Endothelial cell of umbilical vein (primary cell): ENCODE measurements around the gene KCTD7. TPM values are rescaled to one million over a fixed set of nuclear protein-coding genes. Genes with fewer than 3 reads are reported as not detected.
"Not testable (repeated sequence)": the region's sequence is repeated elsewhere in the genome, so short reads cannot be mapped to it uniquely, and the experiment has no call there.

Experiments
- BruUV-seq: library from RNA; stranded (reverse); fragments of 400-500 nt; replicated peaks from 2 replicates; lab custom pipeline; 2021; lab: Mats Ljungman, UMichigan
- CTCF ChIA-PET: fragments of 300-600, 350-600 bp; sonication (Branson Sonifier 250); formaldehyde crosslinking; loops from one replicate; lab custom pipeline; 2021; ENCODE audit warnings: antibody characterized with exemption, inconsistent platforms; lab: Charles Lee
- POLR2A ChIA-PET: fragments of 300-600, 350-600 bp; sonication (Branson Sonifier 250); formaldehyde crosslinking; loops from one replicate; lab custom pipeline; 2021; ENCODE audit warnings: antibody characterized with exemption, inconsistent platforms; lab: Charles Lee
- DNase-seq: peaks from one replicate; pipeline ENCODE4 v3.0.0-alpha.2; 2011; ENCODE audit warnings: low read depth, low spot score
- FAIRE-seq: peaks from 2 replicates; lab custom pipeline; 2011; peaks lifted over from hg19 to GRCh38; lab: Jason Lieb, UNC
- H2AFZ ChIP-seq: 2 replicates; pipeline ENCODE4 v1.6.0; 2012; ENCODE audit warnings: low read depth, low read length, control low read depth, inconsistent platforms
- H3K27ac ChIP-seq: 2 replicates; pipeline ENCODE4 v1.5.1; 2011; ENCODE audit warnings: low read depth, mild to moderate bottlenecking, control low read depth, low read length, moderate library complexity; ENCODE audit not compliant: insufficient read depth
- H3K27me3 ChIP-seq, 2 experiments: 2 replicates each; pipeline versions ENCODE4 v1.6.0 to v1.6.1; 2011; ENCODE audit warnings: low read length in 2 of 2, mixed read lengths in 1 of 2; ENCODE audit not compliant: control insufficient read depth in 2 of 2, insufficient read depth in 2 of 2
- H3K36me3 ChIP-seq, 2 experiments: 2 replicates in 1 of 2; 3 replicates in 1 of 2; pipeline ENCODE4 v1.5.1; 2011; ENCODE audit warnings: low read length in 2 of 2, mild to moderate bottlenecking in 1 of 2, moderate library complexity in 1 of 2; ENCODE audit not compliant: control insufficient read depth in 2 of 2, insufficient read depth in 2 of 2; ENCODE audit errors: extremely low read depth in 1 of 2
- H3K4me1 ChIP-seq: 3 replicates; pipeline ENCODE4 v1.5.1; 2011; ENCODE audit warnings: mild to moderate bottlenecking, low read length; ENCODE audit not compliant: control insufficient read depth, insufficient read depth; ENCODE audit errors: extremely low read depth
- H3K4me2 ChIP-seq: 2 replicates; pipeline ENCODE4 v1.6.1; 2011; ENCODE audit warnings: low read length, control low read depth, mixed read lengths; ENCODE audit not compliant: insufficient read depth
- H3K4me3 ChIP-seq, 3 experiments: fragments of 200-600 bp in 1 of 3; sonication (generic), shearing (Covaris generic) in 1 of 3; replicated peaks in 1 of 3; 2 replicates each; pipeline ENCODE4 v1.5.1; 2011 to 2016; ENCODE audit warnings: control low read depth in 3 of 3, low read length in 3 of 3, mild to moderate bottlenecking in 2 of 3, inconsistent platforms in 1 of 3, low read depth in 1 of 3, moderate library complexity in 1 of 3; ENCODE audit not compliant: insufficient read depth in 1 of 3
- H3K79me2 ChIP-seq: 2 replicates; pipeline ENCODE4 v1.6.0; 2012; ENCODE audit warnings: low read length, inconsistent platforms; ENCODE audit not compliant: control insufficient read depth, insufficient read depth
- H3K9ac ChIP-seq: replicated peaks from 2 replicates; pipeline ENCODE3; 2011; ENCODE audit warnings: low read length, control low read depth; ENCODE audit not compliant: insufficient read depth; ENCODE audit errors: extremely low read depth
- H3K9me1 ChIP-seq: replicated peaks from 3 replicates; pipeline ENCODE4 v1.6.0; 2011; ENCODE audit warnings: mild to moderate bottlenecking, low read length; ENCODE audit not compliant: control insufficient read depth, insufficient read depth; ENCODE audit errors: extremely low read depth
- H3K9me3 ChIP-seq: replicated peaks from 2 replicates; pipeline ENCODE4 v1.5.1; 2012; ENCODE audit warnings: low read length, inconsistent platforms; ENCODE audit not compliant: control insufficient read depth, insufficient read depth
- H4K20me1 ChIP-seq: replicated peaks from 2 replicates; pipeline ENCODE3; 2011; ENCODE audit warnings: mild to moderate bottlenecking, low read length; ENCODE audit not compliant: control insufficient read depth, insufficient read depth; ENCODE audit errors: extremely low read depth
- EZH2 ChIP-seq: IDR thresholded peaks from 2 replicates; pipeline ENCODE4 v1.6.1; 2012; ENCODE audit warnings: borderline replicate concordance, low read depth, mild to moderate bottlenecking, moderate library complexity, low read length, inconsistent platforms; ENCODE audit not compliant: severe bottlenecking
- FOS ChIP-seq: IDR thresholded peaks from 2 replicates; pipeline ENCODE4 v1.6.1; 2011; ENCODE audit warnings: mild to moderate bottlenecking, low read length, moderate library complexity, borderline replicate concordance; ENCODE audit not compliant: insufficient read depth
- GATA2 ChIP-seq: IDR thresholded peaks from 2 replicates; pipeline ENCODE4 v1.7.0; 2011; ENCODE audit warnings: low read depth, mild to moderate bottlenecking, moderate library complexity, mixed read lengths, low read length; ENCODE audit not compliant: insufficient read length, insufficient read depth
- JUN ChIP-seq: IDR thresholded peaks from 2 replicates; pipeline ENCODE4 v1.6.1; 2011; ENCODE audit warnings: borderline replicate concordance, low read depth; ENCODE audit not compliant: insufficient read length, insufficient read depth
- MYC ChIP-seq: IDR thresholded peaks from one replicate; pipeline ENCODE4 v1.6.1; 2011; ENCODE audit warnings: mild to moderate bottlenecking, low read depth, low read length
- POLR2A ChIP-seq: IDR thresholded peaks from 2 replicates; pipeline ENCODE4 v1.6.1; 2012; ENCODE audit warnings: low read depth, mild to moderate bottlenecking, control low read depth, low read length
- POLR2AphosphoS5 ChIP-seq: IDR thresholded peaks from 2 replicates; pipeline ENCODE4 v1.6.1; 2012; ENCODE audit warnings: low read depth, mild to moderate bottlenecking, control low read depth, low read length, moderate library complexity; ENCODE audit not compliant: insufficient read depth
- dilution Hi-C: fragments of 300-500 bp; cut with MboI; formaldehyde crosslinking; loops from one replicate; pipeline ENCODE4 v1.15.0; 2019; ENCODE audit warnings: low sequenced_read_pairs; ENCODE audit not compliant: extremely low pct_ligation_motif_present
- intact Hi-C: fragments of 100-400 bp; cut with micrococcal nuclease; formaldehyde crosslinking; loops from one replicate; pipeline ENCODE4 v1.10.0; 2022
- polyA plus RNA-seq, 4 experiments: library from polyadenylated mRNA; depleted of rRNA in 3 of 4; stranded (reverse) in 3 of 4; unstranded in 1 of 4; fragments of >200 nt; gene quantifications; 2 replicates each; pipeline versions ENCODE4 v1.2.1 to v1.2.3, GENCODE V29; 2011 to 2012; ENCODE audit warnings: missing spikeins in 1 of 4
- total RNA-seq: library from RNA; stranded (reverse); gene quantifications from 2 replicates; pipeline ENCODE4 v1.2.3, GENCODE V29; 2021
- TF ChIP-seq, protein P1 (sequence below): IDR thresholded peaks from 2 replicates; pipeline ENCODE4 v1.6.1; 2011; ENCODE audit not compliant: insufficient read depth, insufficient read length
- TF ChIP-seq, protein P2 (sequence below), 2 donors: IDR thresholded peaks; 1 replicate in 1 of 2; 2 replicates in 1 of 2; pipeline ENCODE4 v1.5.1; 2011; ENCODE audit warnings: low read length in 2 of 2, mild to moderate bottlenecking in 2 of 2, moderate library complexity in 2 of 2, control low read depth in 1 of 2, inconsistent platforms in 1 of 2, low read depth in 1 of 2; ENCODE audit not compliant: insufficient read depth in 1 of 2; ENCODE audit errors: extremely low read depth in 1 of 2

Gene KCTD7
- total and polyA plus RNA-seq, 2 donors (not counting 3 experiments of a cell fraction or from before 2014, with no cell fraction given) = 8.7 to 14.1 TPM

- BruUV-seq, H3K9ac ChIP-seq, CTCF ChIA-PET: not testable (repeated sequence)
These were observed 45.7 kb upstream of the KCTD7 start for GRCh38 chr7:66582816-66583489.

GRCh38 chr7:66583490-66584110 lies 45.1 kb upstream of the KCTD7 start:
- Histone ChIP-seq H3K9ac (no peak overlapping the region), H3K27me3 (no peaks in the 10 kb centered on the region), H3K4me1 (no peaks in the 10 kb centered on the region), H3K9me1 (no peaks in the 10 kb centered on the region), H3K36me3 (peaks cover 0 to 2% of the 10 kb centered on the region in 2 experiments), H3K79me2 (peaks cover 80% of the 10 kb centered on the region), H3K27ac (no peak overlapping the region), H2AFZ (no peak overlapping the region), H3K4me2 (no peak overlapping the region), H3K4me3 (no peak overlapping the region), H3K9me3 (no peaks in the 10 kb centered on the region), H4K20me1 (no peaks in the 10 kb centered on the region)
- ChIA-PET POLR2A (no interaction called here), CTCF (no interaction called here)
- intact Hi-C loops = no loop called here
- DNase-seq (no peak), FAIRE-seq (no peak)
- dilution Hi-C loops = no loop called here
- TF ChIP-seq FOS = no peak
- TF ChIP-seq JUN = no peak
- TF ChIP-seq, protein P1, sequence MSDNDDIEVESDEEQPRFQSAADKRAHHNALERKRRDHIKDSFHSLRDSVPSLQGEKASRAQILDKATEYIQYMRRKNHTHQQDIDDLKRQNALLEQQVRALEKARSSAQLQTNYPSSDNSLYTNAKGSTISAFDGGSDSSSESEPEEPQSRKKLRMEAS = no peak
- TF ChIP-seq POLR2A = no peak
- TF ChIP-seq EZH2 = no peak
- TF ChIP-seq MYC = no peak
- TF ChIP-seq, protein P2, sequence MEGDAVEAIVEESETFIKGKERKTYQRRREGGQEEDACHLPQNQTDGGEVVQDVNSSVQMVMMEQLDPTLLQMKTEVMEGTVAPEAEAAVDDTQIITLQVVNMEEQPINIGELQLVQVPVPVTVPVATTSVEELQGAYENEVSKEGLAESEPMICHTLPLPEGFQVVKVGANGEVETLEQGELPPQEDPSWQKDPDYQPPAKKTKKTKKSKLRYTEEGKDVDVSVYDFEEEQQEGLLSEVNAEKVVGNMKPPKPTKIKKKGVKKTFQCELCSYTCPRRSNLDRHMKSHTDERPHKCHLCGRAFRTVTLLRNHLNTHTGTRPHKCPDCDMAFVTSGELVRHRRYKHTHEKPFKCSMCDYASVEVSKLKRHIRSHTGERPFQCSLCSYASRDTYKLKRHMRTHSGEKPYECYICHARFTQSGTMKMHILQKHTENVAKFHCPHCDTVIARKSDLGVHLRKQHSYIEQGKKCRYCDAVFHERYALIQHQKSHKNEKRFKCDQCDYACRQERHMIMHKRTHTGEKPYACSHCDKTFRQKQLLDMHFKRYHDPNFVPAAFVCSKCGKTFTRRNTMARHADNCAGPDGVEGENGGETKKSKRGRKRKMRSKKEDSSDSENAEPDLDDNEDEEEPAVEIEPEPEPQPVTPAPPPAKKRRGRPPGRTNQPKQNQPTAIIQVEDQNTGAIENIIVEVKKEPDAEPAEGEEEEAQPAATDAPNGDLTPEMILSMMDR (IDR thresholded peaks at IDR 0.05; ENCODE audit: extremely low read depth in 1 of 2, insufficient read depth in 1 of 2, low read depth in 1 of 2, low read length in 2 of 2) = no peak
- TF ChIP-seq GATA2 = no peak
- no peak for TF ChIP-seq POLR2AphosphoS5
- no TSS peak for BruUV-seq

More at GRCh38 chr7:66582816-66583489, 45.7 kb upstream of the KCTD7 start:
- H3K4me2 ChIP-seq, H3K9me3 ChIP-seq, H3K27me3 ChIP-seq, H3K4me1 ChIP-seq, H2AFZ ChIP-seq, DNase-seq, H3K36me3 ChIP-seq, H3K27ac ChIP-seq, H4K20me1 ChIP-seq, intact Hi-C loops, dilution Hi-C loops, H3K9me1 ChIP-seq, FAIRE-seq, POLR2A ChIA-PET, H3K4me3 ChIP-seq: not testable (repeated sequence)
- H3K79me2 ChIP-seq = peaks cover 80% of the 10 kb centered on the region
